NCI-H2081 (cell line): ENCODE data around the gene MAP3K14.

Experiments
- DNase-seq, 2 experiments: peaks; one replicate each; lab custom pipeline; 2025; lab: John Stamatoyannopoulos, UW

Gene MAP3K14

GRCh38 chr17:45223539-45224528 lies 93.0 kb downstream of the MAP3K14 start:
- DNase-seq = no peak

DNA sequence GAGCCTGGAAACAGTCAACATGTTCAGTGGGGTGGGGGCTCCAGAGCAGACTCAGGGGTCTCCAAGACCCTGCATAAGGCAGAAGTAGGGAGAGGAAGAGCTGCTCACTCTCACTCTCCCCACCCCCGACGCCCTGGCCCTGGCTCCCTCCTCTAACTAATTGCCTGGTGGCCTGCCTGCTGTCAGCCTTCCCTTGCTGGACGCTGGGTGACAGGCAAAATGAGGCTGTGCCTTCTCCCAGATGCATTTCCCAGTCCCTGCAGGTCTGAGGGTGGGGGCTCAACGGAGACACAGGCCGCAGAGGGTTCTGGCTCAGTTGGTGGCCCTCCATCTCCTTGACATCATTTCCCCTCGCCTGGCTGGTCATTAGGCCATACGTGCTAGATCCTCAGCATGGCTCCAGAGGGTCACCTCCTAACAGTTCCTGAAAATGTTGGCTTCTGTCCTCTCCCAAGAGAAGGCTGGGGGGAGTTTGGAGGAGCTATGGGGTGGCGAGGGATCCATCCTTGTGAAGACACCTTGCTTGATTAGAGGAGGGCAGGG lies 93.8 kb downstream of the MAP3K14 start:
- DNase-seq = no peak

DNA sequence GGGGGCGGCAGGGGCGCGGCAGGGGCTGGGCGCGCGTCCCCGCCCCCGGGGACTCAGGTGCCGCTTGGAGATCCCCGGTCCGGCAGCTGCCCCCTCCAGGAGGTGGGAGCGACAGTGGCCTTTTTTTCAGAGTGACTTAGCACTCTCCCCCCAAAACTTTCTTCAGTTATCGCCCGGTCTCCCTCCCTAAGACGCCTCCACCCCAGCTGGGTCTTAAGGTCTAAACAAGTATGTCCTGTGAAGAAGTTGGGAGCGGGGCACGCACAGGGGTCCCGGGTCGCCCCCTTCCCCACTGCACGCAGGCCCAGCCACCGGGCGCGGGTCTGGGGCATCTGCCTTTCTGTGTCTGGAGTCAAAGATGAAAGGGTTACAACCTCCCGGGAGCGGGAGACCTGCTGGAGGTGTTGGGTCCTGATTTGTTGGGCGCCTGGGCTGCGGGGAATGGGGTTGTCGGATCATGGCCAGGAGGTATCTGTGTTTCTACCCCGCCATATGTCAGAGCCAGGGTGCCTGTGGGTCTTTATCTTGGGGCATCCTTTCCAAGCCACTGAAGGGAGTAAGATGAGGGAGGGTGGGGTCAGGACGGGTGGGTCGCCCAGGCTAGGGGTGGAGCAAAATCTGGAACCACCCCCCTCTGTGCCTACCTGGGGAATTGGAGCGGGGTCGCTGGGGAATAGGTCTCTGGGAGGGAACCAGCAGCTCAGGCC lies 94.4 kb downstream of the MAP3K14 start:
- DNase-seq = no peak

DNA sequence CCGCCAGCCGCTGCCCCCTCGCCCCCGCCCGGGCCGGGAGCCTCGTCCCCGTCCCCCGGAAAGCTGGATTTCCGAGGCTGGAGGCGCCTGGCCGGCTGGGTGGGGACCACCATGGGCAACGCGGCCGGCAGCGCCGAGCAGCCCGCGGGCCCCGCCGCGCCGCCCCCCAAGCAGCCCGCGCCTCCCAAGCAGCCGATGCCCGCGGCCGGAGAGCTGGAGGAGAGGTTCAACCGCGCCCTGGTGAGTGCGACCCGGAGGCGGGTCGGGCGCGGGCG lies 94.9 kb downstream of the MAP3K14 start:
- no peak for DNase-seq

DNA sequence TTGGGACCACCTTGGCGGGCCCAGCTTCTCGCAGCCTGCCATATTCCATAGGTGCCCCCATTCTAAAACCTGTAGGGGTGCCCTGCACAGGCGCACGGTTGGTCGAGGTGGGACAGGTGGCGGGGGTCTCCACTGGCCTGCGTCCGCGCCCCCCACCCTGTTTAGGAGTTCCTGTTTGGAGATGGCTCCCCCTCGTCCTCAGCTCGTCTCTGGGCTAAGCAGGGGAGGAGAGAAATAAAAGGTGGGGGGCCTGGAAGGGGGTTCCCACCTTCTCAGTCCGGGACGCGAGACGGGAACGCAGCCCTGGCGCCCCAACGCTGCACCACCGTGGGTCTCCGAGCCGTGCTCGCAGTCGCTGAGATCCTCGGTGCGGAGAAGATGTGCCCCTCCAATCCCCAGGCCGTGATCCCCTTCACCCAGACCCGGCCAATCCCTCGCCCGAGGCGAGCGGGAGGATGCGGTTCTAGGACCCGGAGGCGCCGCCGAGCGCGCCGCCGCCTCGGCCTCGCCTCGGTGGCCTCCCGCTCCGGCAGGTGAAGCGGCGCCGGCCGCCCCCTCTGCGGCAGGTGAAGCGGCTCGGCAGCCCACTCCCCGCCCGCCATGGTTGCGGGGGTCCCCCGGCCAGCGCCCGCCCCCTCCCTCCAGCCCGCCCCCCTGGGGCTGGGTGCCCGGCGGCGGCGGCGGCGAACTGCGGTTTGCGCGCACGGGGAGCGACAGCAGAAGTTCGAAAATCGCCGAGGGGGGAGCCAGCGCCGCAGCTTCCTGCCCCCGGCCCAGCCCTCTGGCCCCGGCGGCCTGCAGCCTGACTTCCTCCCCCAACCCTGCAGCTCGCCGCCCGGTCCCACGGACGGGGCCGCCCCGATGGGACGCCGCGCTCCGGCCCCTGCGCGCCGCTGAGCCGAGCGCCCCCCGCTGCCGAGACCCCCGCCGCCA lies 95.5 kb downstream of the MAP3K14 start, which contains the start of gene FMNL1:
FMNL1 (plus strand) TSS at position 805 of the 933 bp plus-strand sequence. CDS start 240 bp downstream, outside the sequence.
- DNase-seq = peak in 1 of 2 experiments; percentile 20

GRCh38 chr17:45220079-45220478 lies 96.7 kb downstream of the MAP3K14 start:
- no peak for DNase-seq

- DNase-seq = peak; percentile 81 to 85
Measured at GRCh38 chr17:45218895-45219661, 97.7 kb downstream of the MAP3K14 start.
